Measurements from ENCODE around the gene CCNG2.

The CCNG2 gene

DNA sequence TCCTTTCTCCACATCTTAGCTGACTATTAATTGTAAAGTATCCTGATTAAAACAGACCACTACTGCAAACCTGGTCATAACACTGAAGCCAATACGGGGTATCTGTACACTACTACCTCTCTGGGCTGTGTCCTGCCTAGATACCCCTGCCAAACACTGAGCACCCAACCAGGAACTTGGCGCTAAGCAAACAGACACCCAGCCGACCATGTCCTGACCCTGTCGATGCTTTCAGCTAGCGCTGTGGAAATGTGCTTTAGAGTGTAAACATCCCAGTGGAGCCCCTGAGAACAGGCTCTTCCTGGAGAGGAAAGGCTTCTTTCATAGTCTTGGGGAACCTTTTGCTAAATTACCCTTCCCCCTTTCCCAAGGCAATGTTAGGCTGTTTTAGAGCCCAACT, 52.9 kb downstream of the CCNG2 start:
- DNase-seq, result no peak

DNA sequence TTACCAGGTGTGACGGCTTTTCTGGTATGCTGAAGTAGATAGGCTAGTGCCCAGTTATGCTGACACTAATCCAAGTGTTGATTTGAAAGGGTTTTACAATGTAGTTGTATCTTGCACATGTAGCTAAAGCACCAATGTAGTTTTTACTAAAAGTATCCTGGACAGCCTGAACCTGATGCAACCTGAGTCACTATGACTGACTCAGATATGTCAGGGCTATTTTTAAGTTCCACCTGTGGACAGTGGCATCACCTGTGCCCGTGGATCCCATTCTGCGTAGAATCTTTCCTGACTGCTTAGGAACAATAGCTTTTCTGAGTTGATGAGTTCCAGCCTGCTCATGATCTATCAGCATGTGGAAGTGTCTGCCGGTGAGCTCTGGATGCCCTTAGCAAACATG, 58.1 kb downstream of the CCNG2 start:
- DNase-seq, result no peak

DNA sequence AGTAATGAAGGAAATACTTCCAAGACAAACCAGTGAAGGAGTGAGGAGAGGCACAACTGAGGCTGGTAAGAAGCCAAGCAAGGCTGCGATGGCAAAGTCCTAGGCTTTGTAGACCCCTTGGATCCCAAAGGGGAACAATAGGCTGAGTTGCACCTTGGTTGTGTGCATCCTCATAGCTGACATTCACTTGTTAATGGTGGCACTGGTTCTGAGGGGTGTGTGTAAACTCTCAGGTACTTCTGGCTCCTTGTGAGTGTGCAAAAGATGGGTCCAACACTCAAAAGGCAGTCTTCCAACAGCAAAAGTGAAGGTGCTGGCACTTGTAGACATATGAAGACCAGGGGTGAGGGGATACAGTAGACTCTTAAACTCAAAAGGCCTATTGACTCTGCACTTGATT, 60.5 kb downstream of the CCNG2 start:
- DNase-seq, result no peak

- DNase-seq, result no peak
Observed at GRCh38 chr4:77219266-77219665, 62.3 kb downstream of the CCNG2 start.

Data from eye (tissue), 1 donor.